WTC11 (cell line): Measurements from ENCODE around the gene PITPNM3. TPM values are rescaled to one million over a fixed set of nuclear protein-coding genes. Genes with fewer than 3 reads are reported as not detected.

Source experiments
- ATAC-seq: fragments of 200-7000 bp; cut with Tn5 transposase; 2 replicates; pipeline ENCODE4 v1.10.0; 2021; ENCODE audit warnings: mild to moderate bottlenecking, moderate library complexity
- CTCF ChIA-PET: fragments of 300-600 bp; sonication (Branson Sonifier 250); formaldehyde crosslinking; loops from one replicate; lab custom pipeline; 2021; ENCODE audit warnings: antibody characterized with exemption; lab: Charles Lee
- POLR2A ChIA-PET: fragments of 350-600 bp; sonication (Branson Sonifier 250); formaldehyde crosslinking; loops from one replicate; lab custom pipeline; 2021; ENCODE audit warnings: antibody characterized with exemption; lab: Charles Lee
- DNase-seq: peaks from one replicate; pipeline ENCODE4 v3.0.0; 2021; ENCODE audit warnings: low spot score
- H3K27ac Mint-ChIP-seq: 2 replicates; pipeline ENCODE4 v1.8.0; 2021; ENCODE audit warnings: mixed read lengths
- H3K27me3 Mint-ChIP-seq: 2 replicates; pipeline ENCODE4 v1.8.0; 2021; ENCODE audit warnings: low read depth, mild to moderate bottlenecking, moderate library complexity, mixed read lengths
- H3K36me3 Mint-ChIP-seq: 2 replicates; pipeline ENCODE4 v1.8.0; 2021; ENCODE audit warnings: mixed read lengths
- H3K4me1 Mint-ChIP-seq: 2 replicates; pipeline ENCODE4 v1.8.0; 2022; ENCODE audit warnings: mixed read lengths
- H3K4me3 Mint-ChIP-seq: 2 replicates; pipeline ENCODE4 v1.8.0; 2021; ENCODE audit warnings: mild to moderate bottlenecking, moderate library complexity, mixed read lengths
- H3K9me3 Mint-ChIP-seq: 2 replicates; pipeline ENCODE4 v1.8.0; 2021; ENCODE audit warnings: mixed read lengths
- ARID4B ChIP-seq: sonication (generic); formaldehyde crosslinking; IDR thresholded peaks from 2 replicates; pipeline ENCODE4 v1.8.0; 2023; ENCODE audit warnings: missing genetic modification reagents, mild to moderate bottlenecking, borderline replicate concordance
- CREB1 ChIP-seq: sonication (generic); formaldehyde crosslinking; IDR thresholded peaks from 2 replicates; pipeline ENCODE4 v1.8.0; 2023; ENCODE audit warnings: mild to moderate bottlenecking, missing genetic modification reagents
- CREM ChIP-seq: sonication (generic); formaldehyde crosslinking; IDR thresholded peaks from 2 replicates; pipeline ENCODE4 v1.8.1; 2022; ENCODE audit warnings: mild to moderate bottlenecking, missing genetic modification reagents, moderate library complexity
- ELF4 ChIP-seq: sonication (generic); formaldehyde crosslinking; IDR thresholded peaks from 2 replicates; pipeline ENCODE4 v1.8.1; 2022; ENCODE audit warnings: low read depth, mild to moderate bottlenecking, moderate library complexity, missing genetic modification reagents
- EMX1 ChIP-seq: fragments of 250-450 bp; sonication (Bioruptor Pico); IDR thresholded peaks from 2 replicates; pipeline ENCODE4 v1.8.0; 2021; ENCODE audit warnings: mild to moderate bottlenecking
- ETV6 ChIP-seq: sonication (generic); formaldehyde crosslinking; IDR thresholded peaks from 2 replicates; pipeline ENCODE4 v1.8.1; 2022; ENCODE audit warnings: mild to moderate bottlenecking, missing genetic modification reagents
- FOXJ3 ChIP-seq: sonication (generic); formaldehyde crosslinking; IDR thresholded peaks from 2 replicates; pipeline ENCODE4 v1.9.0; 2021; ENCODE audit warnings: missing genetic modification reagents, mild to moderate bottlenecking, borderline replicate concordance
- GABPB1 ChIP-seq: sonication (generic); formaldehyde crosslinking; IDR thresholded peaks from 2 replicates; pipeline ENCODE4 v1.8.1; 2023; ENCODE audit warnings: mild to moderate bottlenecking, missing genetic modification reagents
- GRHL2 ChIP-seq: fragments of 250-450 bp; sonication (Bioruptor Pico); IDR thresholded peaks from 2 replicates; pipeline ENCODE4 v1.8.0; 2022; ENCODE audit warnings: mild to moderate bottlenecking, moderate library complexity; ENCODE audit not compliant: insufficient replicate concordance, severe bottlenecking
- MXD4 ChIP-seq: fragments of 250-450 bp; sonication (Bioruptor Pico); IDR thresholded peaks from 2 replicates; pipeline ENCODE4 v1.8.0; 2021; ENCODE audit warnings: mild to moderate bottlenecking, moderate library complexity, borderline replicate concordance
- SMAD4 ChIP-seq: sonication (generic); formaldehyde crosslinking; IDR thresholded peaks from 2 replicates; pipeline ENCODE4 v1.8.0; 2022; ENCODE audit warnings: mild to moderate bottlenecking, missing genetic modification reagents
- SP1 ChIP-seq: sonication (generic); formaldehyde crosslinking; conservative IDR thresholded peaks from 2 replicates; pipeline ENCODE4 v1.8.1; 2022; ENCODE audit warnings: missing genetic modification reagents
- ZNF317 ChIP-seq: sonication (generic); formaldehyde crosslinking; IDR thresholded peaks from 2 replicates; pipeline ENCODE4 v1.8.1; 2023; ENCODE audit warnings: low read depth, mild to moderate bottlenecking, moderate library complexity, missing genetic modification reagents, borderline replicate concordance
- ZNF423 ChIP-seq: fragments of 250-450 bp; sonication (Bioruptor Pico); IDR thresholded peaks from 2 replicates; pipeline ENCODE4 v2.1.2; 2022; ENCODE audit warnings: mild to moderate bottlenecking, moderate library complexity
- ZNF512 ChIP-seq: sonication (generic); formaldehyde crosslinking; IDR thresholded peaks from 2 replicates; pipeline ENCODE4 v1.8.1; 2022; ENCODE audit warnings: missing genetic modification reagents, borderline replicate concordance
- total RNA-seq: library from RNA; stranded (reverse); gene quantifications from 3 replicates; pipeline ENCODE4 v1.2.3, GENCODE V29; 2021

PITPNM3 gene
- total RNA-seq, 1 experiment from 2014 or later, result 2.8 TPM

DNA sequence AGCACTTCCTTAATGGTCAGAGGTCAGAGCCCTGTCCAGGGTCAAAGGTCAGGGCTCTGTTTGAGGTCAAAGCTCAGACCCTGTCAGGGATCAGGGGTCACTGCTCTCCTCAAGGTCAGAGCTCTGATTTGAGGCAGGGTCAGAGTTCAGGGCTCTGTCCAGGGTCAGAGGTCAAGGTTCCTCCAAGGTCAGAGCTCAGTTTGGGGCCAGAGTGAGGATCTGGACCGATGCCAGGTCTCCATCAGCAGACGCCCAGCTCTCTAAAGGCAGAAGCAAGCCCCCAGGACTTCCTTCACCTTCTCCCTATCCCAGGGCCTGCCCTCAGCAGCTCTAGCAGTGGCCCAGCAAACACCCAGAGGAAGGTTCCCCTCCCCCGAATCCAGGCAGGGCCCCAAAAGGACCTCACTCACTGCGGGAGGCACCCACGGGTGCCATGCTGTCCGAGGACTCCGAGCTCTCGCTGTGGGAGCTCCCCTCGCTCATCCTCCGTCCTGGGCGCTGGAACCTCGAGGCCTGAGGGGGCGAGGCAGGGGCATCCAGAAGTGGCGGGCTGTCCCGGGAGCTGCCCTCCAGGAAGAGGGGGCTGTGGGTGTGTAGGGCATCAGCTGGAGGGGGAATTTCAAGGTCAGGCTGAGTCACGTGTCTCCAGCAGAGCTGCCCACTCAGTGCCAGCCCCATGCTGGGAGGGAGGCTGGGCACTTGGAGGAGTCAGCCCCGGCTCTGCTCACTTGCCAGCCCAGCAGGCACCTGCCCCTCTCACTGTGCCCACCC lies 85.4 kb downstream of the PITPNM3 start:
- Mint-ChIP-seq H3K27me3 (no peaks in the 10 kb centered on the region; the same call in 1 of the 2 replicates), H3K4me3 (no peak overlapping the region), H3K36me3 (no peaks in the 10 kb centered on the region), H3K27ac (no peak overlapping the region), H3K4me1 (peaks cover 19% of the 10 kb centered on the region), H3K9me3 (peaks cover 4% of the 10 kb centered on the region; the same call in 1 of the 2 replicates)
- POLR2A ChIA-PET, result no interaction called here
- TF ChIP-seq CREB1 (CRISPR knock-in tag) (no peak), ZNF423 (CRISPR knock-in tag) (peak; percentile 36; the same call in 1 of the 2 replicates), SMAD4 (CRISPR knock-in tag) (no peak), ZNF512 (CRISPR knock-in tag) (no peak), ETV6 (CRISPR knock-in tag) (no peak), GRHL2 (CRISPR knock-in tag) (no peak), ARID4B (no peak), SP1 (CRISPR knock-in tag) (no peak)
- CTCF ChIA-PET, result interaction anchor here (0.7 to 4.4 kb wide), 10 partner anchors 7 to 96 kb away, joined by 3 to 36 read pairs (median 4); no protein-coding TSS in a partner anchor
- ATAC-seq (no peak), DNase-seq (no peak)

GRCh38 chr17:6470146-6470718 lies 86.1 kb downstream of the PITPNM3 start:
- no peaks in the 10 kb centered on the region; the same call in 1 of the 2 replicates for H3K27me3 Mint-ChIP-seq
- ChIA-PET POLR2A (no interaction called here), CTCF (interaction anchor here (0.7 to 4.4 kb wide), 4 partner anchors 7 to 97 kb away, joined by 3 to 36 read pairs (median 3); no protein-coding TSS in a partner anchor)
- ATAC-seq (no peak), DNase-seq (no peak)
- TF ChIP-seq CREM (CRISPR knock-in tag) (no peak), ZNF317 (CRISPR knock-in tag) (no peak), FOXJ3 (no peak), GABPB1 (CRISPR knock-in tag) (no peak), ELF4 (CRISPR knock-in tag) (no peak), MXD4 (no peak), EMX1 (no peak)
- H3K9me3 Mint-ChIP-seq, result peaks cover 4% of the 10 kb centered on the region; the same call in 1 of the 2 replicates
- no peaks in the 10 kb centered on the region for H3K36me3 Mint-ChIP-seq
- H3K27ac Mint-ChIP-seq, result no peak overlapping the region
- no peak overlapping the region for H3K4me3 Mint-ChIP-seq
- peaks cover 19% of the 10 kb centered on the region for H3K4me1 Mint-ChIP-seq
